OCI-LY7 (cell line): ENCODE results near the gene LAMB3. TPM values are rescaled to one million over a fixed set of nuclear protein-coding genes. Genes with fewer than 3 reads are reported as not detected.

Experiments
- BruUV-seq: library from RNA; stranded (reverse); fragments of 400-500 nt; replicated peaks from 2 replicates; lab custom pipeline; 2021; lab: Mats Ljungman, UMichigan
- CTCF ChIA-PET: fragments of 300-600 bp; sonication (Branson Sonifier 250); formaldehyde crosslinking; loops from one replicate; lab custom pipeline; 2022; ENCODE audit warnings: antibody characterized with exemption; ENCODE audit not compliant: unreplicated experiment; lab: Charles Lee
- POLR2A ChIA-PET: fragments of 300-600 bp; sonication (Branson Sonifier 250); formaldehyde crosslinking; loops from one replicate; lab custom pipeline; 2022; ENCODE audit warnings: antibody characterized with exemption; lab: Charles Lee
- DNase-seq: peaks from one replicate; pipeline ENCODE4 v3.0.0-alpha.2; 2015; ENCODE audit warnings: low spot score
- H2AFZ ChIP-seq: fragments of 200-600 bp; sonication (generic), shearing (Covaris generic); 2 replicates; pipeline ENCODE4 v1.6.1; 2014; ENCODE audit warnings: mild to moderate bottlenecking, antibody characterized with exemption, low read length, moderate library complexity
- H3K27ac ChIP-seq: fragments of 200-600 bp; sonication (generic); 2 replicates; pipeline ENCODE4 v1.5.1; 2014; ENCODE audit warnings: mixed run types, low read depth, mild to moderate bottlenecking, moderate library complexity, low read length, inconsistent platforms; ENCODE audit not compliant: poor library complexity, severe bottlenecking
- H3K36me3 ChIP-seq: fragments of 200-600 bp; sonication (generic); 2 replicates; pipeline ENCODE4 v1.6.1; 2014; ENCODE audit warnings: mild to moderate bottlenecking, antibody characterized with exemption, low read length, moderate library complexity, mixed read lengths; ENCODE audit not compliant: insufficient read depth
- H3K4me1 ChIP-seq: fragments of 200-600 bp; sonication (generic); 2 replicates; pipeline ENCODE4 v1.5.1; 2014; ENCODE audit warnings: mild to moderate bottlenecking, low read length; ENCODE audit not compliant: insufficient read depth, poor library complexity, severe bottlenecking
- H3K4me2 ChIP-seq: fragments of 200-600 bp; sonication (generic); 2 replicates; pipeline ENCODE4 v1.6.1; 2014; ENCODE audit warnings: mild to moderate bottlenecking, low read length
- H3K4me3 ChIP-seq: fragments of 200-600 bp; sonication (generic); 2 replicates; pipeline ENCODE4 v1.5.1; 2014; ENCODE audit warnings: mild to moderate bottlenecking, low read depth, low read length; ENCODE audit not compliant: poor library complexity, severe bottlenecking
- H3K79me2 ChIP-seq: fragments of 200-600 bp; sonication (generic); 2 replicates; pipeline ENCODE4 v1.6.1; 2016; ENCODE audit warnings: low read depth, mild to moderate bottlenecking, low read length, moderate library complexity, mixed read lengths; ENCODE audit not compliant: insufficient read depth
- H3K9me2 ChIP-seq: fragments of 200-600 bp; sonication (generic); 2 replicates; pipeline ENCODE4 v1.6.1; 2016; ENCODE audit warnings: mild to moderate bottlenecking, low read length, mixed read lengths; ENCODE audit not compliant: insufficient read depth
- H3K9me3 ChIP-seq: fragments of 200-600 bp; sonication (generic); 2 replicates; pipeline ENCODE4 v1.6.1; 2014; ENCODE audit warnings: mild to moderate bottlenecking, mixed run types, low read length, mixed read lengths
- H4K20me1 ChIP-seq: fragments of 200-600 bp; sonication (generic); 2 replicates; pipeline ENCODE4 v1.6.1; 2014; ENCODE audit warnings: mild to moderate bottlenecking, antibody characterized with exemption, low read length, moderate library complexity, mixed read lengths; ENCODE audit not compliant: insufficient read depth
- EZH2phosphoT487 ChIP-seq: fragments of 200-600 bp; sonication (generic); IDR thresholded peaks from 2 replicates; pipeline ENCODE4 v1.6.1; 2018; ENCODE audit warnings: low read depth, borderline replicate concordance, mild to moderate bottlenecking, mixed run types, antibody characterized with exemption, low read length, moderate library complexity, mixed read lengths
- intact Hi-C: fragments of 100-400 bp; cut with micrococcal nuclease; formaldehyde crosslinking; loops from one replicate; pipeline ENCODE4 v1.10.0; 2022; ENCODE audit not compliant: unreplicated experiment
- total RNA-seq, 2 experiments: library from RNA; depleted of rRNA in 1 of 2; stranded (reverse); fragments of >200 nt in 1 of 2; shearing (Covaris generic) in 1 of 2; gene quantifications; 2 replicates each; pipeline ENCODE4 v1.2.3, GENCODE V29; 2014 to 2022
- TF ChIP-seq, protein P1 (sequence below): fragments of 200-600 bp; sonication (generic); conservative IDR thresholded peaks from 2 replicates; pipeline ENCODE4 v1.5.1; 2014; ENCODE audit warnings: mild to moderate bottlenecking, antibody characterized with exemption, low read length, moderate library complexity, mixed read lengths

Gene LAMB3
- total RNA-seq, 2 experiments from 2014 or later = 0.41 to 0.46 TPM

DNA sequence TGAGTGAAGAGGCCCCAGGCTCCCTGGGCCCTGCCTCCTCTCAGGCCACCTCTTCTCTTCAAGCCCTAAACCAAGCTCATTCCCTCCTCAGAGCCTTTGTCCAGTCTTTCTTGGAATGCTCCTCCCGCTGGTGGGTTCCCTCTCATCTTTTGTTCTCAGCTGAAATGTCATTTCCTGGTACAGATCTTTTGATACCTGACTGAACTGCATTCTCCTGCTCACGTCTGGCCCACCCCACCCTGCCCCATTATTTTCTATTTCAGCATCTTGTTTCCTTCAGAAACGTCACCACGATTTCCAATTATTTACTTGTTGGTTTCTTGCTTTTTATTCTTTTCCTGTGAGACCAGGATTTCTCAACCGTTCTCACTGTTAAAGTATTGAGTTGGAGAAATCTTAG is 16.4 kb downstream of the LAMB3 start:
- Histone ChIP-seq H3K9me3 (no peaks in the 10 kb centered on the region), H4K20me1 (no peaks in the 10 kb centered on the region), H3K9me2 (no peaks in the 10 kb centered on the region), H3K36me3 (no peaks in the 10 kb centered on the region), H3K27ac (no peak overlapping the region), H3K4me3 (no peak overlapping the region), H3K4me2 (no peak overlapping the region), H2AFZ (no peak overlapping the region), H3K79me2 (no peaks in the 10 kb centered on the region), H3K4me1 (no peaks in the 10 kb centered on the region)
- intact Hi-C loops = no loop called here
- CTCF ChIA-PET = no interaction called here
- DNase-seq = no peak
- POLR2A ChIA-PET = interaction anchor here (0.7 to 1.3 kb wide), 2 partner anchors 143 to 224 kb away, joined by 3 to 4 read pairs; no protein-coding TSS in a partner anchor
- no peak for TF ChIP-seq EZH2phosphoT487
- TF ChIP-seq, protein P1, sequence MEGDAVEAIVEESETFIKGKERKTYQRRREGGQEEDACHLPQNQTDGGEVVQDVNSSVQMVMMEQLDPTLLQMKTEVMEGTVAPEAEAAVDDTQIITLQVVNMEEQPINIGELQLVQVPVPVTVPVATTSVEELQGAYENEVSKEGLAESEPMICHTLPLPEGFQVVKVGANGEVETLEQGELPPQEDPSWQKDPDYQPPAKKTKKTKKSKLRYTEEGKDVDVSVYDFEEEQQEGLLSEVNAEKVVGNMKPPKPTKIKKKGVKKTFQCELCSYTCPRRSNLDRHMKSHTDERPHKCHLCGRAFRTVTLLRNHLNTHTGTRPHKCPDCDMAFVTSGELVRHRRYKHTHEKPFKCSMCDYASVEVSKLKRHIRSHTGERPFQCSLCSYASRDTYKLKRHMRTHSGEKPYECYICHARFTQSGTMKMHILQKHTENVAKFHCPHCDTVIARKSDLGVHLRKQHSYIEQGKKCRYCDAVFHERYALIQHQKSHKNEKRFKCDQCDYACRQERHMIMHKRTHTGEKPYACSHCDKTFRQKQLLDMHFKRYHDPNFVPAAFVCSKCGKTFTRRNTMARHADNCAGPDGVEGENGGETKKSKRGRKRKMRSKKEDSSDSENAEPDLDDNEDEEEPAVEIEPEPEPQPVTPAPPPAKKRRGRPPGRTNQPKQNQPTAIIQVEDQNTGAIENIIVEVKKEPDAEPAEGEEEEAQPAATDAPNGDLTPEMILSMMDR = no peak
- BruUV-seq = no TSS peak

DNA sequence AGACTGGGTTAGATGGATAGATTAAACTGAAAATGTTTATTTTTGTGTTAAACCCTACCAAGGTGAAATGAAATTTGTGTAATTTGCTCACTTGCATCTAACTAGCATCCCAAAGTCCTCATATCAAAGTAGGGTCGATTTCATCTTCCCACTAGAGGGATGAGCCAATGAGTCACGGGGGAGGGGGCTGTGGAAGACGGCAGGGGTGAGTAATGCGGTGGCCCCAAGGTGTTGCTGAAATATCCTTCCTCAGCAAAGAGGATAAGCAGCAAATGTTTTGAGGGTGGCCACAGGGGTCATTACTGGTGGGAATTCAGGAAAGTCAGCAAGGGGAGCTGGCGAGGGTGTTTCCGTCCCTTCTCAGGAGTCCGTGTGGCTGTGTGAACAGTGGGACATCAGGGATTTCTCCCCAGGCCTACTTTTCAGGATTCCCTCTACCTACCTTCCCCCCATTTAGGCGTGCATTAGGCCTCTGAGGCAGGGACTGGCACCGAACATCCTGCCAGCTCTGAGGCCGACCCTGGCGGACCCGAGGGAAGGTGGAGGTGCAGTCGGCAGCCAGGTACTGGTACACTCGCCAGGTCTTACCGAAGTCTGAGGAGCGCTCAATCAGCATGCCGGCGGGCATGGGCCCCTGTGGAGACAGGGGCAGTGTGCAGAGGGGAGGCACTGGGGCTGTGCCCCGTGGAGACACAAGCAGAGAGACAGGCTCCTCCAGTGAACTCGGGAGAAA is 18.1 kb downstream of the LAMB3 start:
- ChIA-PET POLR2A (interaction anchor here (0.7 to 0.9 kb wide), 3 partner anchors 9 to 202 kb away, joined by 3 to 5 read pairs (median 3); no protein-coding TSS in a partner anchor), CTCF (no interaction called here)
- no peak overlapping the region for H2AFZ ChIP-seq
- H3K9me2 ChIP-seq = no peaks in the 10 kb centered on the region
- no peak for DNase-seq
- no TSS peak for BruUV-seq
- H4K20me1 ChIP-seq = no peaks in the 10 kb centered on the region
- no peaks in the 10 kb centered on the region for H3K4me1 ChIP-seq
- TF ChIP-seq EZH2phosphoT487 = no peak
- TF ChIP-seq, protein P1 = no peak
- no peak overlapping the region for H3K27ac ChIP-seq
- H3K4me3 ChIP-seq = no peak overlapping the region
- no peaks in the 10 kb centered on the region for H3K9me3 ChIP-seq
- H3K79me2 ChIP-seq = no peaks in the 10 kb centered on the region
- intact Hi-C loops = no loop called here
- H3K36me3 ChIP-seq = no peaks in the 10 kb centered on the region
- no peak overlapping the region for H3K4me2 ChIP-seq
